Inflammatory macrophage (primary cell): ENCODE data around the gene VSTM2L.
"Not testable (repeated sequence)": the region's sequence is repeated elsewhere in the genome, so short reads cannot be mapped to it uniquely, and the experiment has no call there.

ENCODE experiments used
- DNase-seq, 2 donors: peaks; one replicate each; pipeline ENCODE4 v3.0.0-alpha.2; 2020 to 2022

VSTM2L gene

DNA sequence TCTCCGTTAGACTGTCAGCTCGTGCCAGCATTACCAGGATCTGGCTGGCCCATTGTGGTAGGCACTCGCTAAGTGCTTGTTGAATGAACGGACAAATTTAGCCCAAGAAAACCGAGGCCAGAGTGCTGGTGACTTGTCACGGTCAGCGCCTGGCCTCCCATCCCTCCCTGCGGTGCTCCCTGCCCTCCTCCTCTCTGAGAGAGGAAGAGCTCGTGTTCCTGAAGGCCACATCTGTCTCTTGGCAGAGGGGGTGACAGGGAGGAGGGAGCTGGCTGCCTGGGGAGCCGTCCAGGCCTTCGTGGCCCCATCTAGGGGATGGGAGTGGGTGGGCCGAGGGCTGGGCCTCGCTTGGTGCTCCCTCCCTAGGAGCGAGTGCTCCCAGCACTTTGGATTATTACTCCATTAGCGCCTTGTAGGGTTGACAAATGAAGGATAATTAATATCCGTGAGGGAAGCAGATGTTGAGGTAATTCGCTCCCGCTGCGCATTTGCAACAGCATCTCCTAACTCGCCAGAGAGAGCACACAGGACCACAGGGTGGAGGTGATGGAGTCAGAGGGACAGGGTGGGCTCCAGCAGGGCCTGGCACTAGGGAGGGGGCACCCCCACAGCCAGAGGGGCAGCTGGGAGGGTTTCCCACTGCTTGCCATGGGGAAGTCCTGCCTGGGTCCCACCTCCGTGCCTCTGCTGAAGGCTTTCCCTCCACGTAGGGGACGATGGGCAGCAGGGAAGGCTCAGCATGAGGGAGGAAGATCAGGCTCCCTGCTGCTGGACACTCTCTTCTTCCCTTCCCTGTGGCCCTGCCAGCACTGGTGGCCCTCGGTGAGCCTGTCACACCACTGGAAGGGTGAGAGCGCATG, 37.0 kb downstream of the VSTM2L start:
- DNase-seq: no peak

- DNase-seq: peak in 1 of 2 donors; percentile 9
Observed at GRCh38 chr20:37940858-37941257, 37.9 kb downstream of the VSTM2L start.

- no peak for DNase-seq
Observed at GRCh38 chr20:37941332-37941731, 38.4 kb downstream of the VSTM2L start.

GRCh38 chr20:37941992-37942391, 39.1 kb downstream of the VSTM2L start:
- DNase-seq: no peak

GRCh38 chr20:37943033-37943432, 40.1 kb downstream of the VSTM2L start:
- DNase-seq: no peak

- no peak for DNase-seq
Observed at GRCh38 chr20:37943501-37944455, 40.9 kb downstream of the VSTM2L start.

GRCh38 chr20:37944456-37944981, 41.6 kb downstream of the VSTM2L start:
- DNase-seq: no peak

DNA sequence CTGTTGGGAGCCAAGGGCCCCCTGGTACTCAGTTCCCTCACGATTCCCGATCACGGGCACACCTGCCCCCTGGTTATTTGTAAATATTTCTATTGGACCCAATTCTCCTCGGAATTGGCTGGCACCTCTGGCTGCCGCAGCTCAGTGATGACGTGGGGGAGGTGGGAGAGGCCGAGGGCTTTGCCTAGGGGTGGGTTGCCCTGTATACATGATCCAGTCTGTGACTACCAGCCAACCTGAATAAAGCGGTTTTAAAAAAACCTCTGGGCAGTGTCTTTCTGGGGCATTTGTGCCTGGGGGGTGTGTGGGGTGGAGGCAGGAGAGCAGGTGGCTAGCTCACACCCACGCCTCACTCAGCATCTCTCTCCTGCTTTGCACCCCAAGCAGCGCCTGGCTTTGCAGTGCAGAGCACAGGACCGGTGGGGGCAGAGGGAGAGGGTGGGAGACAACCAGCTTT, 42.2 kb downstream of the VSTM2L start:
- DNase-seq: no peak

GRCh38 chr20:37946946-37947345, 44.0 kb downstream of the VSTM2L start:
- no peak for DNase-seq

DNA sequence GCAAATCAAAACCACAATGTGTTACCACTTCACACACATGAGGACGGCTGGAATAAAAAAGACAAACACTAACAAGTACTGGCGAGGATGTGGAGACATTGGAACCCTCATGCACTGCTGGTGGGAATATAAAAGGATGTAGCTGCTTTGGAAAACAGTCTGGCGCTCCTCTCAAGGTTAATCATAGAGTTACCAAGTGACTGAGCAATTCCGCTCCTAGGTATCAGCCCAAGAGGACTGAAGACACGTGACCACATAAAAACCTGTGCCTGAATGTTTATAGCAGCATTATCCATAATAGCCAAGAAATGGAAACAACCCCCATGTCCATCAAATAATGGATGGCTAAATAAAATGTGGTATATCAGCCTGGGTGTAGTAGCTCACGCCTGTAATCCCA, 45.0 kb downstream of the VSTM2L start:
- no peak for DNase-seq

- no peak for DNase-seq
Observed at GRCh38 chr20:37948956-37949355, 46.0 kb downstream of the VSTM2L start.

DNA sequence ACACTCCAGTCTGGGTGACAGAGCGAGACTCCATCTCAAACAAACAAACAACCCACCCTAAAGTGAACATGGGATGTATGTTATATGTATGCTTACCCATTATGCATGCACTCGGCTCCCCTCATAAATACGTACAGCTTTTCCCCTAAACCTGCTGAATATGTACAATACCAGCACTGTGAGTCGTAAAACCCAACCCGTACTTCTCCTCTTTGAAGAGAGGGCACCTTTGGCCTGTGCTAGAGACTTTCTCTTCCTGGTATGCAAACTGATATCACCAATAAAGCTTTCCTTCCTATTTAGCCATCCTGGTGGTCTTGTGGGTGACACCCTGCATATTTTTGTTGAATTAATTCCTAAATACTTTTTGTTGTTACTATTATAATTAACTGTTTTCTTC, 51.3 kb downstream of the VSTM2L start:
- DNase-seq: no peak

- DNase-seq: no peak
Observed at GRCh38 chr20:37954626-37955025, 51.7 kb downstream of the VSTM2L start.

- no peak for DNase-seq
Observed at GRCh38 chr20:37955511-37955910, 52.6 kb downstream of the VSTM2L start.

DNA sequence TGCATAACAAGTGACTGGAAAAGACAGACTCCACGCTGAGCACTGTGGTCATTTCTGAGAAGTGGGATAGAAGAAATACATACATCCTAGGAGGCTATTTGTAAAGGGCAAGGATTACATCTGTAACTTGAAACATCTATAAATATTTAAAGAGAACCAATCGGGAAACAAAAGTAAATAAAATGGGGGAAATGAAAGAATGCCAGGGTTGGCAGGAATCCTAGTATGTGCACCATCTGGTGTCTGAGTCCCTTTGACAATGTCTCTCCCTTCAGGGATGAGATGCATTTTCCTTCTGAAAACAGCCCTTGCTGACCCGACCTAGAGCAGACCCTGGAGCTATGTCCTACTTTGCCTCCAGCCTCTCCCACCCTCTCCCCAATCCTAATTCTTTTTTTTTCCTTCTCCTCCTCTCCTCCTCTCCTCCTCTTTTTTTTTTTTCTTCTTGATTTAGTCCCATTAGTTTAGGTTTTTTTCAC, 53.2 kb downstream of the VSTM2L start:
- DNase-seq: no peak

DNA sequence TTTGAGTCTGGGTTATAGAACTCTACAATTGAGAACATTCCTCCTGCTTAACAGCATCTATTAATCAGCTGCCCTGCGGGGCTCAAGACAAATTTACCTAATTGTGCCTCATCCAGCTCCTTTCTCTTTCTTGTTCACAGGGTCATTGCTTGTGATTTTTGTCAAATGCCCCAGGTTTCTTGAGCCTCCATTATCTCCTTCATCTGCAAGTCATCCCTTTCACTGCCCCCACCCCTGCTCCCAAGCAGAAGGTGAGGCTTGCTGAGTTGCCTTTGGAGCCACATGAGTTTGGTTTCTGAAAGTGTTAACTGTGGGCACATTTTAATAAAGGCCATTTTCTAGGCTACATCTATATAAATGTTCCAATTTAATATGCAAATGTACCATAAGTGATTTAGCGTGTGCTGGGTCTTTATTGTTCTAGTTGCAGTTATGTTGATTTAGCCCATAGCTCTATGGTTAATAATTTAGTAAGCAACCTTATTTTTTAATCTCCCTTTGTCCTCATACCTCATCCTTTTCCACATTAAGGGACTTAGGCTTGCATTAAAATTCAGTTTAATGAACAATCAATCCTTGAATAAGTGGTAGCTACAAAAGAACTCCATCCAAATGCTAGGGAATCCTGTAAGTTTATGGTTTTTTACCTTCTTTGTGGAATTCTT, 56.1 kb downstream of the VSTM2L start:
- DNase-seq: no peak

GRCh38 chr20:37961066-37961465, 58.1 kb downstream of the VSTM2L start:
- DNase-seq: no peak

GRCh38 chr20:37963483-37963882, 60.6 kb downstream of the VSTM2L start:
- not testable (repeated sequence) for DNase-seq

DNA sequence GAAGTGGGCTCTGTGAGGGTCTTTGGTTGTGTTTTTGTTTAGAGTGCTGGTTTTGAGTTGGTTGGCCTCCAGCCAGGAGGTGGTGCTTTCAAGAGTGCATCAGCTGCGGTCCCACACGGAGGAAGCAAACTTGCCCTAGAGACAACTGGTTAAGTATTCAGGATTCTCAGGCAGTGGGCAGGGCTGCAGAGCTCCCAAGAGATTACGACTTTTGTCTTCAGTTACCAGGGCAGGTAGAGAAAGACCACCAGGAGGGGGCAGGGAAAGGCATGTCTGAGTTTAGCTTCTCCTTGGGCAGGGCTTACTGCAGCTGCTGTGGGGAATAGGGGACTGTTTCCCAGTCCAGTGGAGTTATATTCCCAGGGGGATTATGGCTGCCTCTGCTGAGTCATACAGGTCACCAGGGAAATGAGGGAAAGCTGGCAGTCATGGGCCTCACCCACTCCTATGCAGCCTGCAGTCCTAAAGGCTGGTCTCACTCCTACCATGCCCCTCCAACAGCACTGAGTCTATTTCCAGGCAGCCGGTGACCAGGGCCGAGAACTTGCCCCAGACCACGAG, 66.0 kb downstream of the VSTM2L start:
- no peak for DNase-seq

DNA sequence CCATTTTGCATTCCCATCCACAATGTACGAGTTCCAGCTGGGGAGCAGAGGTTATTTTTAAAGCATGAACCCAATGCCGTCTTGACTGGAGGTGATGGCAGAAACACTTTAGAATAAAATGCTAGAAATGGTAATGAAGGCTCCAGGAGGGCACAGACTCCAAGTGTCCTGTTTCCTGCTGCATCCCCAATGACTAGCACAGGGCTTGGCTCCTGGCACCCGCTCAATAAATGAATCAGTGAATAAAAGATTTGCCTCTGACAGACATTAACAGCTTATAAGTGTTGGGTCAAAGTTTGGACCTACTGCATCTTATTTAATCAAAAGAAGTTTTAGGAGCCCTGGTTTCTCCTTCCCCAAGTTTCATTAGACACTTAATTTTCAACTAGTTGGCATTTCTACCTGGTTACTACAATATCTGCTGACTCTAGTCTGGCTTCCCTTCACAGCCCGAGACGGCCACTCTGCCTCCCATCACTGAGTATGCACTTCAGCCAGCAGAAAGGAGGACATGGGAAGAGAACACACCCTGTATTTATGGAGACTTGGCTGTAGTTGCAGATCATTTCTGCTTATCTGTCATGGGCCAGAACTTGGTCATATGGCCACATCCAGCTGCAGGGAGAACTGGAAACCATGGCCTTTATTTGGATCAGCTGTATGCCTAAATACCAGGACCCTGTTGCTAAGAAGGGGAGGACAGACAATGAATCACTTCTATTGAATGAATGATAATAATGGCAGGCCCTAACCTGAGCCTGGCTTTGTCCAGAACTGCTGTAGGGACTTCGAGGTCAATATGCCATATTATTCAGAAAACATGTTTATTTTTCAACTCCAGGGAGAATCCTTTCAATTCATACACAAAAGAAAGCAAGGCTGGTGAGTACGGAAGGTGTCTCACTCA, 67.3 kb downstream of the VSTM2L start:
- no peak for DNase-seq

DNA sequence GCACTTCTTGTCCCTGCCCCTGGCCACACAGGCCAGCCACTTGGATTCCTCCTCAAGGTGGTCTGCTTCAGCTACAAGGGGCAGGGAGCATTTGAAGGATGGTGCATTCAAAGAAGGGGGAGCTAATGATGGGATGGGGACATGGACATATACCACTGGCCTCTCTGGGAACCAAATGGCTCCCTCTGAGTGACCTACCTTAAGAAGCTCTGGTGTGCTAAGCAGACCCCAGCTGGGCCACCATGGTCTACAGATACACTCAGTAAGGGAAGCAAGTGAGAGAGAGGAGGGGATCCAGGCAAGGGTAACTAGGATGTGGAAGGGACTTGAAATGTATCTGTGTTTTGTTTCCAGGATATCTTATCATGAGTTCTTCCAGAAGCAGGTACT, 67.9 kb downstream of the VSTM2L start:
- no peak for DNase-seq
